Measurements from ENCODE around the gene TTF1.

TTF1 gene

GRCh38 chr9:132370592-132370991, 36.0 kb downstream of the TTF1 start:
- in situ Hi-C loops (cut with HindIII; ENCODE audit: low sequenced_read_pairs) = no loop called here

- in situ Hi-C loops (cut with HindIII; ENCODE audit: low sequenced_read_pairs) = no loop called here
These were observed 37.2 kb downstream of the TTF1 start for GRCh38 chr9:132369421-132369820.

- in situ Hi-C loops (cut with HindIII; ENCODE audit: low sequenced_read_pairs) = no loop called here
These were observed 38.9 kb downstream of the TTF1 start for GRCh38 chr9:132367613-132368313.

- in situ Hi-C loops (cut with HindIII; ENCODE audit: low sequenced_read_pairs) = no loop called here
These were observed 40.2 kb downstream of the TTF1 start for GRCh38 chr9:132366481-132366880.

- in situ Hi-C loops (cut with HindIII; ENCODE audit: low sequenced_read_pairs) = no loop called here
These were observed 40.7 kb downstream of the TTF1 start for GRCh38 chr9:132365986-132366385.

- in situ Hi-C loops (cut with HindIII; ENCODE audit: low sequenced_read_pairs) = no loop called here
These were observed 42.6 kb downstream of the TTF1 start for GRCh38 chr9:132364068-132364467.

GRCh38 chr9:132357764-132358163, 48.9 kb downstream of the TTF1 start:
- in situ Hi-C loops (cut with HindIII; ENCODE audit: low sequenced_read_pairs) = no loop called here

GRCh38 chr9:132356324-132356924, 50.2 kb downstream of the TTF1 start:
- in situ Hi-C loops (cut with HindIII; ENCODE audit: low sequenced_read_pairs) = no loop called here

- in situ Hi-C loops (cut with HindIII; ENCODE audit: low sequenced_read_pairs) = no loop called here
These were observed 51.8 kb downstream of the TTF1 start, which contains the start of gene SETX for GRCh38 chr9:132354637-132355355. TSS of gene SETX (minus strand) at chr9:132354986. CDS start at chr9:132349428, 5,558 bp downstream.

- in situ Hi-C loops (cut with HindIII; ENCODE audit: low sequenced_read_pairs) = no loop called here
These were observed 55.1 kb downstream of the TTF1 start for GRCh38 chr9:132351404-132352045.

GRCh38 chr9:132350861-132351315, 55.8 kb downstream of the TTF1 start:
- in situ Hi-C loops (cut with HindIII; ENCODE audit: low sequenced_read_pairs) = no loop called here

- in situ Hi-C loops (cut with HindIII; ENCODE audit: low sequenced_read_pairs) = no loop called here
These were observed 58.0 kb downstream of the TTF1 start for GRCh38 chr9:132348676-132349075.

GRCh38 chr9:132346177-132346576, 60.5 kb downstream of the TTF1 start:
- in situ Hi-C loops (cut with HindIII; ENCODE audit: low sequenced_read_pairs) = no loop called here

GRCh38 chr9:132341177-132341840, 65.3 kb downstream of the TTF1 start:
- in situ Hi-C loops (cut with HindIII; ENCODE audit: low sequenced_read_pairs) = no loop called here

GRCh38 chr9:132334364-132334763, 72.3 kb downstream of the TTF1 start:
- in situ Hi-C loops (cut with HindIII; ENCODE audit: low sequenced_read_pairs) = no loop called here

GRCh38 chr9:132333556-132333955, 73.1 kb downstream of the TTF1 start:
- in situ Hi-C loops (cut with HindIII; ENCODE audit: low sequenced_read_pairs) = no loop called here

GRCh38 chr9:132328580-132328979, 78.1 kb downstream of the TTF1 start:
- in situ Hi-C loops (cut with HindIII; ENCODE audit: low sequenced_read_pairs) = no loop called here

- in situ Hi-C loops (cut with HindIII; ENCODE audit: low sequenced_read_pairs) = no loop called here
These were observed 79.1 kb downstream of the TTF1 start for GRCh38 chr9:132327537-132327936.

All from DLD1 (cell line).